GM23248 (cell line): ENCODE measurements around the gene SPACDR. TPM values are rescaled to one million over a fixed set of nuclear protein-coding genes. Genes with fewer than 3 reads are reported as not detected.
"Not testable (repeated sequence)": the region's sequence is repeated elsewhere in the genome, so short reads cannot be mapped to it uniquely, and the experiment has no call there.

Experiments
- DNase-seq: peaks from one replicate; pipeline ENCODE4 v3.0.0-alpha.2; 2015
- H2AFZ ChIP-seq: fragments of 200-600 bp; sonication (generic); 2 replicates; pipeline ENCODE4 v1.6.1; 2016; ENCODE audit warnings: antibody characterized with exemption
- H3F3A ChIP-seq: fragments of 200-600 bp; sonication (generic); 2 replicates; pipeline ENCODE4 v1.6.1; 2016; ENCODE audit warnings: mild to moderate bottlenecking, antibody characterized with exemption, mixed run types; ENCODE audit not compliant: insufficient read depth
- H3K27ac ChIP-seq: fragments of 200-600 bp; sonication (generic); 2 replicates; pipeline ENCODE4 v1.5.1; 2016; ENCODE audit warnings: mild to moderate bottlenecking
- H3K27me3 ChIP-seq: fragments of 200-600 bp; sonication (generic); replicated peaks from 2 replicates; pipeline ENCODE4 v1.6.1; 2016; ENCODE audit warnings: mild to moderate bottlenecking; ENCODE audit not compliant: insufficient read depth
- H3K36me3 ChIP-seq: fragments of 200-600 bp; sonication (generic); 2 replicates; pipeline ENCODE4 v1.6.1; 2016; ENCODE audit warnings: low read depth, mild to moderate bottlenecking
- H3K4me1 ChIP-seq: fragments of 200-600 bp; sonication (generic); 2 replicates; pipeline ENCODE4 v1.6.1; 2016; ENCODE audit warnings: mild to moderate bottlenecking; ENCODE audit not compliant: insufficient read depth
- H3K4me2 ChIP-seq: fragments of 200-600 bp; sonication (generic); one replicate; pipeline ENCODE4 v1.6.1; 2016; ENCODE audit warnings: mild to moderate bottlenecking; ENCODE audit not compliant: unreplicated experiment
- H3K4me3 ChIP-seq: fragments of 200-600 bp; sonication (generic); 2 replicates; pipeline ENCODE4 v1.5.1; 2016; ENCODE audit warnings: mild to moderate bottlenecking
- H3K79me2 ChIP-seq: fragments of 200-600 bp; sonication (generic); 2 replicates; pipeline ENCODE4 v1.6.1; 2016; ENCODE audit warnings: mild to moderate bottlenecking; ENCODE audit not compliant: insufficient read depth
- H3K9ac ChIP-seq: fragments of 200-600 bp; sonication (generic); 2 replicates; pipeline ENCODE4 v1.6.1; 2016; ENCODE audit warnings: mild to moderate bottlenecking
- H3K9me2 ChIP-seq: fragments of 200-600 bp; sonication (generic); 2 replicates; pipeline ENCODE4 v1.6.1; 2016; ENCODE audit warnings: mixed run types, mild to moderate bottlenecking, moderate library complexity; ENCODE audit not compliant: insufficient read depth
- H3K9me3 ChIP-seq: fragments of 200-600 bp; sonication (generic); one replicate; pipeline ENCODE4 v1.6.1; 2017; ENCODE audit warnings: low read depth
- H4K20me1 ChIP-seq: fragments of 200-600 bp; sonication (generic); 2 replicates; pipeline ENCODE4 v1.6.0; 2016; ENCODE audit not compliant: insufficient read depth
- EZH2 ChIP-seq: fragments of 200-600 bp; sonication (generic); IDR thresholded peaks from 2 replicates; pipeline ENCODE4 v1.6.1; 2018; ENCODE audit warnings: antibody characterized with exemption, mild to moderate bottlenecking; ENCODE audit not compliant: insufficient read depth, poor library complexity, severe bottlenecking
- EZH2phosphoT487 ChIP-seq: fragments of 200-600 bp; sonication (generic); IDR thresholded peaks from 2 replicates; pipeline ENCODE4 v1.6.1; 2018; ENCODE audit warnings: antibody characterized with exemption, moderate library complexity, mild to moderate bottlenecking, low read depth; ENCODE audit not compliant: insufficient read depth
- WGBS, 2 experiments: methylation state at CpG; one replicate each; pipeline ENCODE4 v1.1.6; 2015 to 2017; ENCODE audit warnings: low lambda C conversion rate in 2 of 2, low coverage in 1 of 2; ENCODE audit errors: missing lambda C conversion rate in 2 of 2; 5-methylcytosine and 5-hydroxymethylcytosine counted together
- in situ Hi-C: fragments of 300-500 bp; cut with MboI; formaldehyde crosslinking; loops from 2 replicates; pipeline ENCODE4 v1.15.0; 2020
- polyA plus RNA-seq: library from polyadenylated mRNA; unstranded; fragments of >200 nt; fragmentation: Nextera tagmentation; extraction: Ambion mirVana; gene quantifications from 2 replicates; pipeline ENCODE4 v1.2.1, GENCODE V29; 2016
- total RNA-seq: library from RNA; depleted of rRNA; stranded (reverse); fragments of >200 nt; shearing (Covaris generic); gene quantifications from 2 replicates; pipeline ENCODE4 v1.2.3, GENCODE V29; 2014

Gene SPACDR
- total and polyA plus RNA-seq, 2 experiments from 2014 or later = 0.50 TPM; not detected in 1

DNA sequence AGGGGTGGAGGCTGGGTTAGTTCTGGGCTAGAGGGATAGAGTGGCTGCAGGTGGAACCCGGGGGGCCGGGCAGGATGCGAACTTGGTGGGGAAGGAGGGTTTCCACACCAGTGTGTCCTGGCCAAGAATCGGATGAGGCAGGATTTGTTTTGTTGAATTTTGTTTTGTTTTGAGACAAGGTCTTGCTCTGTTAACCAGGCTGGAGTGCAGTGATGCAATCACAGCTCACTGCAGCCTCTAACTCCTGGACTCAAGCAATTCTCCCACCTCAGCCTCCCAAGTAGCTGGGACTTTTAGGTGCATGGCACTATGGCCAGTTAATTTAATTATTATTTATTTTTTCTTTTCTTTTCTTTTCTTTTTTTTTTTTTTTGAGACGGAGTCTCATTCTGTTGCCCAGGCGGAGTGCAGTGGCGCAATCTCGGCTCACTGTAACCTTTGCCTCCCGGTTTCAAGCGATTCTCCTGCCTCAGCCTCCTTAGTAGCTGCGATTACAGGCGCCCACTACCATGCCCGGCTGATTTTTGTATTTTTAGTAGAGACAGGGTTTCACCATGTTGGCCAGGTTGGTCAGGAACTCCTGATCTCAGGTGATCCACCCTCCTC is 14.8 kb downstream of the SPACDR start:
- no peak overlapping the region for H2AFZ ChIP-seq
- no peaks in the 10 kb centered on the region for H3K9me3 ChIP-seq
- in situ Hi-C loops = no loop called here
- no peaks in the 10 kb centered on the region for H4K20me1 ChIP-seq
- no peak overlapping the region for H3K27ac ChIP-seq
- DNase-seq = no peak
- H3K4me2 ChIP-seq = no peak overlapping the region
- no peak for TF ChIP-seq EZH2
- H3K36me3 ChIP-seq = no peaks in the 10 kb centered on the region
- H3K27me3 ChIP-seq = no peaks in the 10 kb centered on the region
- no peak overlapping the region for H3K9ac ChIP-seq
- no peak overlapping the region for H3K4me3 ChIP-seq
- H3K9me2 ChIP-seq = no peaks in the 10 kb centered on the region
- peaks cover 16% of the 10 kb centered on the region for H3K4me1 ChIP-seq
- H3F3A ChIP-seq = peaks cover 5% of the 10 kb centered on the region; the same call in 1 of the 2 replicates
- H3K79me2 ChIP-seq = no peaks in the 10 kb centered on the region
- WGBS, 2 experiments = 80 to 85% methylated on average over 13 of the region's 13 CpGs

DNA sequence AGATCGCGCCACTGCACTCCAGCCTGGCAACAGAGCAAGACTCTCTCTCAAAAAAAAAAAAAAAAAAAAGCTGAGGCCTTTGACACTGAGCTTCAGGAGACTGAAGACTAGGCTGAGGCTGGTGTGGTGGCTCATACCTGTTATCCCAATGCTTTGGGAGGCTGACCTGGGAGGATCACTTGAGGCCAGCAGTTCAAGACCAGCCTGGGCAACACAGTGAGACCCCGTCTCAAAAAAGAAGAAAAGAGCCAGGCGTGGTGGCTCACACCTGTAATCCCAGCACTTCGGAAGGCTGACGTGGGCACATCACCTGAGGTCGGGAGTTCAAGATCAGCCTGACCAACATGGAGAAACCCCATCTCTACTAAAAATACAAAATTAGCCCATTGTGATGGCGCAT is 16.7 kb downstream of the SPACDR start:
- H3F3A ChIP-seq = peaks cover 11% of the 10 kb centered on the region
- peaks cover 22% of the 10 kb centered on the region for H3K4me1 ChIP-seq
- H2AFZ ChIP-seq, H3K27me3 ChIP-seq, H3K4me3 ChIP-seq, H4K20me1 ChIP-seq, H3K9me3 ChIP-seq, in situ Hi-C loops, H3K79me2 ChIP-seq, H3K27ac ChIP-seq, H3K36me3 ChIP-seq, H3K9ac ChIP-seq, H3K9me2 ChIP-seq, H3K4me2 ChIP-seq, DNase-seq: not testable (repeated sequence)
- WGBS, 2 experiments = 97 to 99% methylated on average over 8 of the region's 8 CpGs

DNA sequence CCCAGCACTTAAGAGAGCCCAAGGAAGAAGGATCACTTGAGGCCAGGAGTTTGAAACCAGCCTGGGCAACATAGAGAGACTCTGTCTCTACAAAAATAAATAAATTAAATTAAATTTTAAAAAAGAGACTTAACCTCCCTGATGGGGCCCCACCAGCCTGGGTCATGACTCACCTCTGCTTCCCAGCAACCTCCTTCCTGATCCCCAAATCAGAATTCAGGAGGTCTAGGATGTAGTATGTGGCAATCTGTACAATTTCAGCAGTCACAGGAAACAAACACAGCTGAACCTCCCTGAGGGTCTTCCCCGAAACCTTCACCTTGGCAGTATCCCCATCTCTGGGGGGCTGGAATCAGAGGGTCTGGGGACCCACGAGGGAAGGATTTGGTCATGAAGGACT is 18.0 kb downstream of the SPACDR start:
- peak; percentile 51 for DNase-seq
- no peak overlapping the region for H3K4me3 ChIP-seq
- peak overlapping the region; percentile 67 for H2AFZ ChIP-seq
- no peaks in the 10 kb centered on the region for H3K9me3 ChIP-seq
- in situ Hi-C loops = no loop called here
- H3K27ac ChIP-seq = 0 out of 2 replicates have a peak overlapping the region, but pooled peaks have one; percentile 12
- no peaks in the 10 kb centered on the region for H3K36me3 ChIP-seq
- WGBS, 2 experiments = 56 to 78% methylated on average over 2 of the region's 2 CpGs
- H4K20me1 ChIP-seq = no peaks in the 10 kb centered on the region
- no peaks in the 10 kb centered on the region for H3K27me3 ChIP-seq
- H3K9ac ChIP-seq = peak overlapping the region; percentile 22; the same call in 1 of the 2 replicates
- no peak overlapping the region for H3K4me2 ChIP-seq
- H3K79me2 ChIP-seq = no peaks in the 10 kb centered on the region
- peaks cover 11% of the 10 kb centered on the region for H3F3A ChIP-seq
- no peak for TF ChIP-seq EZH2
- no peak for TF ChIP-seq EZH2phosphoT487
- H3K4me1 ChIP-seq = peaks cover 22% of the 10 kb centered on the region
- no peaks in the 10 kb centered on the region for H3K9me2 ChIP-seq

DNA sequence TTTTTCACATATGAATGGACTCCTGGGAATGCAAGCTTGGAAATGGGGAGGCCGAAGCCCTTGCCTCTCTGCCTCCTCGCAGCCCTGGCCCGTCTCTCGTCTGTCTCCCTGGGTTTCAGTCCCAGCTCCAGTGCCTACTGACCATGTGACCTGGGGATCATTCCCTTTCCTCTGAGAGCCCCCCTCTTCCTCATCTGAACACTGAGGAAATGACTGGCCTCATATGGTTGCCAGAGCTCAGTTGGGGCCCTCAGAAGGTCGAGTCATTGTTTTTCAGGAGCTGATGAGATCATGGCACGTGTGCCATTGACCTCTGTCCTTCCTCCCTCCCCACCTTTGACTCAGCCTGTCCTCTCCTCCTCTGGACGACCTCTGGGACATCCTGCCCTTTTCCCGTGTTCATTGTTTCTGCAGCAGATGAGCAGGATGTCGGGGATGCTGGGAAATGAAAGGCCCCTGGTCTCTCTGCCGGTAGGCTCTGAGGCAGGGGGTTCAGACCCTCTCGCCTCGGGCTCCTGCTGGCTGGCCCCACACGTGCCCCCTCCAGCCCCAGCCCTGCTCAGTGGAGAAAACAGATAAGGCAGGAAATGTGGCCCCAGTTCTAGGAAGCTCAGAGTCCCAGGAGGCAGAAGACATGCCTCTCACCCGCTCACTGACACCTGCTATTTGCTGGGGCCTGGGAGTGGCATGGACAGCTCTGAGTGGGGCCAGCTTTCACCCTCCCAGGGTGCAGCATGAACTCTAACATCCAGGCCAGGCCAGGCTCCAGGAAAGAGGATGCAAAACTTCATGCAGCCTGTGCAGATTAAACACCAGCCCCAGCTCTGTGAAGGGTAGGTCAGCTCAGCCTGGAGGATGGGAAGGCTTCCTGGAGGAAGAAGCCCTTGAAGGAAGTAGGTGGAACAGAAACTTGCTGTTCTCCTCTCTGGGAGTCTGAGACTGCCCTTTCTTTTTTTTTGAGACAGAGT is 19.5 kb downstream of the SPACDR start:
- WGBS, 2 experiments = 34 to 41% methylated on average over 14 of the region's 14 CpGs
- in situ Hi-C loops = no loop called here
- H3K36me3 ChIP-seq = no peaks in the 10 kb centered on the region
- no peaks in the 10 kb centered on the region for H3K9me3 ChIP-seq
- H3K27me3 ChIP-seq = no peaks in the 10 kb centered on the region
- peak; percentile 80 for DNase-seq
- peaks cover 22% of the 10 kb centered on the region for H3K4me1 ChIP-seq
- no peak overlapping the region for H3K4me3 ChIP-seq
- TF ChIP-seq EZH2phosphoT487 = no peak
- TF ChIP-seq EZH2 = no peak
- H3F3A ChIP-seq = peaks cover 11% of the 10 kb centered on the region
- H3K4me2 ChIP-seq = peak overlapping the region; percentile 20
- peak overlapping the region; percentile 52 for H3K27ac ChIP-seq
- H2AFZ ChIP-seq = peak overlapping the region; percentile 76
- peak overlapping the region; percentile 44 for H3K9ac ChIP-seq
- no peaks in the 10 kb centered on the region for H4K20me1 ChIP-seq
- no peaks in the 10 kb centered on the region for H3K79me2 ChIP-seq
- no peaks in the 10 kb centered on the region for H3K9me2 ChIP-seq
